CD4-positive, alpha-beta T cell treated with Interleukin-15 for 1 hour (primary cell): ENCODE measurements around the gene NDRG4.
A peak's percentile ranks its signal among the peaks of the same experiment; 100 is the strongest.

Experiments
- DNase-seq: peaks from one replicate; pipeline ENCODE4 v3.0.0-alpha.2; 2020

The NDRG4 gene, protein sequence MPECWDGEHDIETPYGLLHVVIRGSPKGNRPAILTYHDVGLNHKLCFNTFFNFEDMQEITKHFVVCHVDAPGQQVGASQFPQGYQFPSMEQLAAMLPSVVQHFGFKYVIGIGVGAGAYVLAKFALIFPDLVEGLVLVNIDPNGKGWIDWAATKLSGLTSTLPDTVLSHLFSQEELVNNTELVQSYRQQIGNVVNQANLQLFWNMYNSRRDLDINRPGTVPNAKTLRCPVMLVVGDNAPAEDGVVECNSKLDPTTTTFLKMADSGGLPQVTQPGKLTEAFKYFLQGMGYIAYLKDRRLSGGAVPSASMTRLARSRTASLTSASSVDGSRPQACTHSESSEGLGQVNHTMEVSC

DNA sequence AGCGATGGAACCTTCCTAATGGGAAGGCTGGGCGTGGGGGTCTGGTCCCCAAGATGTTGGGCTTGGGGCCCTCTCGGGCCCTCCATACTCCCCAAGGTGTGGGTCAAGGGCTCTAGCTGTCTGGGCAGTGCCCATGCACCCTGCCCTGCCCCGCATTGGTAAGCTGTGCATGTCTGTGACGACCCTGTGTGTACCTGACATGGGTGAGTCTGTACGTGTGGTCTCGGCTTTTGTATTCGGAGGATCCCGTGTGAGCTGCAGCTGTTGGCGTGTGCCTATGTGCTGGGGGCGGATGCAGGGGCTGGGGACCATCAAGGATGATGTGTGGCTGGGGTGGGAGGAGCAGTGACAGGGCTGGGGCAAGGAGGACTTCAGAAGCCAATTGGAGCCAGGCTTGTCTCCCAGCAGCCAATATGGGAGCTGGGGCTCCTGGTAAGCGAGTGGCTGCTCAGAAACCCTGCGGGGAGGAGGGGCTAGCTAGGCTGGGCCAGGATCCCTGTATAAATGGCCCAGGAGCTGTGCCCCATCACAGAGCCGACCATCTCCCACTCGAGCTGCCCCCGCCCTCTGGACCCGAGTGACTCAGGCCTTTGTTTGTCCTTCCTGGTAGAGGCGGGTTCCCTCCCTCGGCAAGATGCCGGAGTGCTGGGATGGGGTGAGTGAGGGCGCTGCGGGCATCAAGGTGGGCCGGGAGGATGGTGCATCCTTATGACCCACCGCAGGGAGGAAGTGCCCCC lies at the start of gene NDRG4:
Gene NDRG4, plus strand, starts transcription at position 529 of the 737 bp plus-strand sequence. Its CDS starts 106 bp downstream, at position 635.
- peak; percentile 68 for DNase-seq

DNA sequence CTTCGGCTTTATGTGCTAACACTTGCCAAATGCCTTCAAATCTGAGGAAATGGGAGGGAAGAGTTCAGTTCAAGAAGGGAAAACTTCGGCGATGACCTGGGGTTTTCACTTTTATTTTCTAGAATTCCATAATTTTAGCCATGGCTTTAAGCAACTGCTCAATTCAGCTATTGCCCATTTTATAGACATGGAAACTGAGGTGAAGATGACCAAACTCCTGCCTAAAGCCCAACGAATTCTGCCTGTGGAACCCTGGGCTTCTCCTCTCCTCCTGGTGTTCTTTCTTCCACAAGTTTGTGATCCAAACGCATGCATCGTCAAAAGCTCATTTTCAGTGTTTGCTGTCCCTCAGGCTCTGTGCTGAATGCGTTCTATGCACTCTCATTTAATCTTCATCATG lies 49.4 kb upstream of the NDRG4 start:
- DNase-seq: no peak

DNA sequence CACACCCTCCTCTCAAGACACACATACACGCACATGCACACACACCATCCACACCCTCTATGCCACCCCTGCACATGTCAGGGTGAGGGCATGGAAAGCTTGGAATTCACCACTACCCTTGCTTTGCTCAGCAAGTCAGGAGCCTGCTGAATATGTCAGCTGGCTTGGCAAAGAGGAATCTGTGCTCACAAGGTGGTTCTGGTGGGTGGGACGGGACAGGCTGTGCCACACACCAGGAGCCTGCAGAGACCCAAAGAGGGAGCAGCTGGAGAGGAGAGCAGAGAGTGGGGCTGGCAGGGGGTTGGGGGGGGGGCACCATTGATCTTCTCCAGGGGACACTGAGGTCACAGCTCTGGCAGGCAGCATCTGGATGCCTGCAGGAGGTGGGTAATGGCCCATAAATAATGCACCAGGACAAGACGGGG lies 48.7 kb upstream of the NDRG4 start:
- no peak for DNase-seq

- DNase-seq: no peak
Observed at GRCh38 chr16:58451945-58452401, 48.0 kb upstream of the NDRG4 start.

DNA sequence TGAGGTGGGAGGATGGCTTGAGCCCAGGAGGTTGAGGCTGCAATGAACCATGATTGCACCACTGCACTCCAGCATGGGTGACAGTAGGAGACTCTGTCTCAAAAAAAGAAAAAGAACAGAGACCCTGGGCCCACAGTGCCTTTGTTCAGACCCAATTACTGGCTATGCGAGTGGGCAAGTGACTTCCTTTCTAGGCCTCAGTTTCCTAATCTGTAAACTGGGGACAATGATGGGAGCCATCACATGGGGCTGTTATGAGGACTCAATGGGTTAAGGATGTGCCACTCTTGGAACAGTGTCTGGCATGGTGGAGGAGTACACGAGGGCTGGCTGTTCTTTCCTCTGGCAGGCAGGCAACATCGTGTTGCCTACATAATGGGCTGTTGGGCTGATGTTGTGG lies 47.3 kb upstream of the NDRG4 start:
- no peak for DNase-seq

GRCh38 chr16:58454178-58454577 lies 45.8 kb upstream of the NDRG4 start:
- no peak for DNase-seq

DNA sequence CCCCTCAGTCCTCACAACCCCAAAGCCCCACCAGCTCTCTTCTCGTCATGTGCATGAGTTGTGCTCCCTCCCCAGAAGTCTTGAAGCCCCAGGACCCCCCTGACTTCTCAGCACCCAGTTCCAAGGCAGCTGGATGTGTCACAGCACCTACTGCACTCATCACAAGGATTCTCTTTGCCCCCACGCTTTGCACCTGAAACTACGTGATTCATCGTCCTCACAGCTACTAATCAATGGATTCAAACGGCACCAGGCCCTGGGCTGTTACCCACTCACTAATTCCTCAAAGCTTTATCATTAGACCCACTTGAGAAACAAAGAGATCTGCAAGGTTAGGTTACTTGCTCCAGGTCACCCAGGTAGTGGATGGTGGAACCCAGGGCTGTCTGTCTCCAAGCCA lies 45.1 kb upstream of the NDRG4 start:
- DNase-seq: no peak

DNA sequence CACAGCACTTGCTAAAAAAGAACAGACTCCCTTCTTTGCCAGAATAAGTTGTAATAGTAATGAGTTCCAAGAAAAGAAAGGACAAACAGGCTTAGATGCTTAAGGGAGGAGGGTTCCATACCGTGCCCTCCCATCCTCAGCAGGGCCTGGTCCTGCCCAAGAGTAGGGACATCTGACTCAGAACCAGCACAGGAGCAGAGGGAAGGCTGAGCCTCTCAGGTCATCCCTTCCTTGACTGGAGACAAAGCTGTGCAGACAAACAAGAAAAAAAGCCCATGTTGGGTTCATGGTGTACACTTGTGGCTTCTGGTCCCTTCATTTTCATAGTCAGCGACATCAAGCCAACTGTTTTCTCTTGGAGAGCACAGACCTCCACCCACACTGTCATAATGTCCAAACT lies 44.2 kb upstream of the NDRG4 start:
- DNase-seq: no peak

- DNase-seq: no peak
Observed at GRCh38 chr16:58456193-58456592, 43.8 kb upstream of the NDRG4 start.

DNA sequence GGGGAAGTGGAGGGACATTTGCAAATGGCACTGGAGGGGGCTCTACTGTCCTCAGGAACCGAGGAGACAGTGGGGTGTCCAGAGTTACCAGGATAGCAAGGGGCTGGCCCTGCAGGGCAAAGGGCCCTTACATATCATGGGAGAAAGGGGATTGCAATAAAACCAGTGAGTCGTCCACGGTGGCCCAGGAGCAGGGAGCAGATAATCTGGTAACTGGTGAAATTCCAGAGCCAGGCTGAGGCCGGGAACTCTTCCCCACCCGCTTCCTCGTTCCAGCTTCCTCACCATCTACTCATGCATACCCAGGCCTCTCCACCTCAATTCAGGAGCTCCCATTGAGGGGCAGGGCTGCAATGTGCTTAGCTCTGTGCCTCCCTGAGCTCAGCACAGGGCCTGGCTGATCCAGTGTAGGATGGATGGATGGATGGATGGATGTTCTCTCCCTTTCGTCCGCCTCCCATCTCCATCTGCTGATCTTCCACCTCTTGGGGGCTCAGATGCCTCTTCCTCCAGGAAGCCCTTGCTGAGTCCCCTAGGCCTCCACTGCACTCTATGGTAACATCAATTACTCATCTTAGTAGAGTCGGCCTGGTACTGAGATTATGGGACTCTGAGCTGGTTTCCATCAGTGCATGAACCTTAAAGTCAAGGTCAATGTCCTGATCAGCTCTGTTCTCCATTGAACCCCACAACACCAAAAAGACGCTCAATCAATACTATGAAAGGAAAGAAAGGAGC lies 41.2 kb upstream of the NDRG4 start:
- DNase-seq: no peak

DNA sequence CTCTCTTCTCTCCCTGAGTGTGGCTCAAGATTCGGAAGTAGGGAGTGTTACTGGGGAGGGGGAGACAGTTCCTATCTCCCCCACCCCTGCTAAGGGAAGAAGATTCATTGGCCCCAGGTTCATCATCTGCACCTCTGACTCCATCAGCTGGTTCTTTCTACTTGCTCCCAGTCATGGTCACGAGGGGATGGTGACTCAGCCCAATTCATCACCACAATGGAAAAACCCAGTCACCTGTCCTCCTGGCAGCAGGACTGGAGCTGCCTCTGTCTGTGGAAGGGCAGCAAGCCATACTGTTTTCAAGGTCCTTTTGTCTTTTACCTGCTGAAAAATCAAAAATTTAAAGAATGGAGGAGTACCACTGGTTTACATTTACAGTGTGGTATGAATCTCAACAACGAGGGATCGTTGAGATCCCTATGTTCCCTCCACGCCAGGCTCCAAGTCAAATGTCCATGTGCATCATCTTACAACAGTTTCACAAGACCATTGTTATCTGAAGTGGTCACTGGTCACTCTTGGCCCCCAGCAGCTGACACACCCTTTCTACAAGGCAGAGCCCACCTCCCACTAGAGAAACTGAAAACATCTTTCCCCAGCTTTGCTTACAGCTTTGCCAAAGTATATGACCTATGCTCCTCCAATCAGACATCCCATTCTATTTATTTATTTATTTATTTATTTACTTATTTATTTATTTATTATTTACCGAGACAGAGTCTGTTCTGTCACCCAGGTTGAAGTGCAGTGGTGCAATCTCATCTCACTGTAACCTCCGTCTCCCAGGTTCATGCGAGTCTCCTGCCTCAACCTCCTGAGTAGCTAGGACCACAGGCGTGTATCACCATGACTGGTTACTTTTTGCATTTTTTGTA lies 40.4 kb upstream of the NDRG4 start:
- DNase-seq: no peak

GRCh38 chr16:58460219-58460610 lies 39.7 kb upstream of the NDRG4 start:
- no peak for DNase-seq

DNA sequence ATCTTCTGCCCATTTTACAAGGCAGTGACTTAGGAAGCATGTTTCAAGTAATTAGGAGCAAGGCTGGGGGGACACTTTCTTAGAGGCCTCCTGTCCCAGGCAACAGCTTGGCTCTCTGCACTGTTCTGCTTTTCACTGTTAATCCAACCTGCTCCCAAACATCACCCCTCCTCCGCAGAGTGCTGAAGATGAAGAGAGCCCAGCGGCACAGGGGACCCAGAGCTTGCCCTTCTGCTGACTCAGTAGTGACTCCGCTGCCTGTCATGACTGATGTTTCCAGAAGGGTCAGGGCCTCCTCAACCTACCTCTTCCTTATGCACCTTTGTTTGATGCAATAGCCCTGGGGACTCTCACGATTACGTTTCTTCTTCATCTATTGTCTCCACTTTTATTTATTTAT lies 38.9 kb upstream of the NDRG4 start:
- no peak for DNase-seq

DNA sequence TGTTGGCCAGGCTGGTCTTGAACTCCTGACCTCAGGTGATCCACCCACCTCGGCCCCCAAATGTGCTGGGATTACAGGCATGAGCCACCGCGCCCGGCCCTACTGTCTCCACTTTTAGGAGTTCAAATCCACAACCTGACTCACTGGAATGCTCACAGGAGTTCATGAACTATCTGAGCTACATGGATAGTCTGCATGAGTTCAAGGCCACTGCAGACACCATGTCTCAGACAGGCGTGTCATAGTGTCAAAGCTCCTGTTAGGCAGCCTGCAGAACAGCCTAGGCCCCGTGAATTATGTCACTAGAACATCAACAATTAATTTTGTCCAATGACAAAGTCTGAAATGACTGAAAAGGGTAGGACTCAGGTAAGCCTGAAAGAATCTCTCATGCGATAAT lies 38.3 kb upstream of the NDRG4 start:
- DNase-seq: no peak

GRCh38 chr16:58462089-58462488 lies 37.9 kb upstream of the NDRG4 start:
- no peak for DNase-seq

DNA sequence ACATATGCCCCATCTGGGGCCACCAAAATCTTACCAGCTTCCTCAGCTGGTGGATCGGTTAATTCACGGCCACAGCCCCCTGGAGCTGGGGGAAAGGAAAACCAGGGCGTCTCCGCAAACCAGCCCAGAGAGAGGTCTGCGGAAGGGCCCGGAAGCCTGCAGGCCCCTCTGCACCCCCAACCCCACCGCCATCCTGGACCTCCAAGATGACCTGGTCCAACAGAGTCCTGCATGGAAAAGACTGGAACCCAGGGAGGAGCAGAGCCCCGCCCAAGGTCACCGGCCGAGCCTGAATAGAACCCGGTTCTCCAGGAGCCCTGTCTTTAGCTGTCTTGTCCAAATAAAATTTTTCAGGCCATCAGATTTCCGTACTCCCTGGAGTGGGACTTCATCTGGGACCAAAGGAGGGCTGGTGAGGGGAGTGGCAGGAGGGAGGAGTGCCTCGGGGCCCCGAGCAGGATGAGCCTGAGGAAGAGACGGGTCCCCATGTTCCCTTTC lies 37.4 kb upstream of the NDRG4 start:
- DNase-seq: no peak

GRCh38 chr16:58462997-58463941 lies 36.7 kb upstream of the NDRG4 start:
- no peak for DNase-seq

- no peak for DNase-seq
Observed at GRCh38 chr16:58464047-58464915, 35.7 kb upstream of the NDRG4 start.

GRCh38 chr16:58464916-58465731 lies 34.8 kb upstream of the NDRG4 start:
- no peak for DNase-seq
